ENCODE results near the gene ERGIC1.

DNA sequence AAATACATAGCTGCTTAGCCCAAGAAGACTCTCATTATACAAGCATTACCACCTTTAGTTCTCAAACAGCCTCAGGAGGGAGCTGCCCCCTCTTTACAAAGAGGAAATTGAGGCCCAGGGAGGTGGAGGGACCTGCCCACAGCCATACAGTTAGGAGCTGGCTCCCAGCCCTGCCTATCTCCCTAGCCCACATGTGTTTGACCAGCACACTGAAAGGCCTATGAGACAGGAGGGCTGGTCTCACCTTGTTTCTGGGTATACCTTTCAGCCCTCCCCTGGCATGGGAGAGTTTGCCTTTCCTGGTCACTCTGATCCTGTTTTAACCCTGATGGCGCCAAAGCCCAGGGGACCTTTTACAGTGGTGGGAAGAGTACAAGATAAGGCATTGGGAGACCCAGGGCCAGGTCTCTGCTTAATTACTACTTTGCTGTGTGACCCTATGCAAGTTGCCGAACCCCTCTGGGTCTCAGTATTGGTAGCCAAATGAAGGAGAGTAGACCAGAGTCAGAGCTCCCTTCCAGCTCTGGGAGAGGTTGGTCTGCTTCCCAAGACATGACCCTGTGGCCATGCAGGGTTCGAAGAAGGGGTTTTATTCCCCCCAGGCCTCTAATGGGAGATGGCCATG lies 64.3 kb downstream of the ERGIC1 start:
- TF ChIP-seq FOXM1 (IDR thresholded peaks at IDR 0.05; ENCODE audit: borderline replicate concordance) (no peak), FOXA1 (IDR thresholded peaks at IDR 0.05) (no peak), NFRKB (IDR thresholded peaks at IDR 0.05) (no peak), SP1 (IDR thresholded peaks at IDR 0.05) (no peak), SUZ12 (IDR thresholded peaks at IDR 0.05) (no peak), L3MBTL2 (conservative IDR thresholded peaks at IDR 0.05) (no peak), ELF4 (IDR thresholded peaks at IDR 0.05) (no peak), BHLHE40 (IDR thresholded peaks at IDR 0.05; ENCODE audit: borderline replicate concordance) (no peak), LEF1 (IDR thresholded peaks at IDR 0.05; ENCODE audit: borderline replicate concordance) (no peak), ARNT (IDR thresholded peaks at IDR 0.05) (no peak), ZNF384 (IDR thresholded peaks at IDR 0.05) (no peak)

Data from HEK293T (cell line).